Small intestine (tissue), 7 donors: Measurements from ENCODE around the gene TICAM2. TPM values are rescaled to one million over a fixed set of nuclear protein-coding genes. Genes with fewer than 3 reads are reported as not detected.

ENCODE experiments used
- DNase-seq, 2 donors: peaks; one replicate each; pipeline versions ENCODE4 v3.0.0 to v3.0.0-alpha.2; 2013
- FAIRE-seq: peaks from 2 replicates; lab custom pipeline; 2012; peaks lifted over from hg19 to GRCh38; lab: Jason Lieb, UNC
- H3K27ac ChIP-seq, 3 donors: one replicate each; pipeline ENCODE4 v1.5.1; 2013; ENCODE audit warnings: low read length in 2 of 3, mild to moderate bottlenecking in 2 of 3, control low read depth in 1 of 3, inconsistent platforms in 1 of 3, low read depth in 1 of 3, moderate library complexity in 1 of 3
- H3K27me3 ChIP-seq, 3 donors: one replicate each; pipeline ENCODE4 v1.6.1; 2013; ENCODE audit warnings: low read length in 3 of 3, inconsistent platforms in 1 of 3; ENCODE audit not compliant: control insufficient read depth in 3 of 3, insufficient read depth in 3 of 3
- H3K36me3 ChIP-seq, 3 donors: one replicate each; pipeline ENCODE4 v1.6.1; 2013; ENCODE audit warnings: low read length in 3 of 3, inconsistent platforms in 1 of 3, low read depth in 1 of 3, mild to moderate bottlenecking in 1 of 3, moderate library complexity in 1 of 3; ENCODE audit not compliant: control insufficient read depth in 3 of 3, insufficient read depth in 2 of 3
- H3K4me1 ChIP-seq, 3 donors: one replicate each; pipeline ENCODE4 v1.6.1; 2013; ENCODE audit warnings: low read length in 2 of 3, inconsistent platforms in 1 of 3, low read depth in 1 of 3, mild to moderate bottlenecking in 1 of 3, moderate library complexity in 1 of 3; ENCODE audit not compliant: control insufficient read depth in 3 of 3, insufficient read depth in 2 of 3
- H3K4me3 ChIP-seq, 3 donors: one replicate each; pipeline ENCODE4 v1.5.1; 2013; ENCODE audit warnings: low read length in 3 of 3, control low read depth in 1 of 3, inconsistent platforms in 1 of 3, low read depth in 1 of 3, mild to moderate bottlenecking in 1 of 3, moderate library complexity in 1 of 3
- H3K9me3 ChIP-seq, 2 donors: one replicate each; pipeline ENCODE4 v1.6.1; 2013; ENCODE audit warnings: low read depth in 1 of 2, low read length in 1 of 2; ENCODE audit not compliant: control insufficient read depth in 2 of 2, insufficient read depth in 1 of 2
- WGBS, 3 donors: extraction: QIAGEN DNeasy Blood & Tissue Kit; methylation state at CpG; one replicate each; pipeline ENCODE4 v1.1.7; 2013; 5-methylcytosine and 5-hydroxymethylcytosine counted together
- polyA plus RNA-seq, 4 donors: library from polyadenylated mRNA; stranded (reverse) in 3 of 4; unstranded in 1 of 4; fragments of 200-250 nt in 3 of 4; fragments of 120-200 nt in 1 of 4; gene quantifications; one replicate each; pipeline versions ENCODE4 v1.2.1 to v1.2.3, GENCODE V29; 2013
- donor health status: healthy with polysubstance abuse.
- donor health status: control.
- donor health status: control.
- donor health status: Bipolar disorder and iron deficiency.
- donor health status: healthy.

TICAM2 gene
- polyA plus RNA-seq, 4 donors: 0.27 to 2.2 (median 1.5) TPM

DNA sequence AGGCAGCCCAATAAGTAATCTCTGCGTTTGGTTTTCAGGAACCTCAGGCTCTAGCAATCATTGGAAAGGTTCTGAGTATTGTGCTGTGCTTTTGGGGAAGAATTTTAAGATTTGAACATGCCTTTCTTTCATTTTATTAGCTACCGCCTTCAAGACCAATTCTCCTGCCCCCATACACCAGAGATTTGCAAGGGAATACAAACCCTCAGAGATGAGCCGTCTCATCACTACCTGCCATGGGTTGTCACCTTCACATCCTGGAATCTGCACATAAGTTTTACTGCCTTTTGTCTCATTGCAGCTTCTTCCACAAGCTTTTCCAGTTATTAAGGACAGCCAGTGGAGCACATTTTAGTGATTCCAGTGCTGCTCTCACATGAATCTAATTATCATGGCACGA, 35.2 kb upstream of the TICAM2 start:
- peaks cover 0 to 3% (median 2%) of the 10 kb centered on the region in 3 donors for H3K4me1 ChIP-seq
- 76 to 84% (median 81%) methylated on average over 4 of the region's 4 CpGs for WGBS, 3 donors
- no peak overlapping the region for H3K4me3 ChIP-seq
- H3K27ac ChIP-seq: no peak overlapping the region
- H3K27me3 ChIP-seq: peaks cover 0 to 4% (median 0%) of the 10 kb centered on the region in 3 donors
- H3K36me3 ChIP-seq: no peaks in the 10 kb centered on the region
- DNase-seq: no peak
- FAIRE-seq: no peak
- no peaks in the 10 kb centered on the region for H3K9me3 ChIP-seq

DNA sequence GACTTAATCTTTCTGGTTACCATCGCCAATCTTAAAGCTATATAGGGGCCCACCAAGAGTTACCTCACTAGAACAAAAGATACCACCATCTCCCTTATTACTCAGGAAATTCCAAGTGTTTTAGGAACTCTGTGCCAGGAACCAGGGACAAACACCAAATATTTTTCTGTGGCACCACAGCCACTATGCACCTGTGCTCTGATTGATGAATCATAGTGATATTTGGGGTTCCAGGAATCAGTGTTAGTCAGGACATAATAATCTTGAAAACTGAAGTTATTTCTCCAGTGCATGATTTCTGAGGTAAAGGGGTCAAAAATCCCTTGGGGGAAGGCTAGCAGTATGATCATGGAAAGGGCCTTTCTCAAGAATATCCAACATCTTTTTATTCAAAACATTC, 33.7 kb upstream of the TICAM2 start:
- FAIRE-seq (no peak), DNase-seq (no peak)
- H3K36me3 ChIP-seq: no peaks in the 10 kb centered on the region
- no peak overlapping the region for H3K4me3 ChIP-seq
- peaks cover 0 to 3% (median 2%) of the 10 kb centered on the region in 3 donors for H3K4me1 ChIP-seq
- no peaks in the 10 kb centered on the region for H3K9me3 ChIP-seq
- H3K27me3 ChIP-seq: peaks cover 0 to 4% (median 0%) of the 10 kb centered on the region in 3 donors
- 50 to 65% (median 52%) methylated on average over 1 of the region's 1 CpG for WGBS, 3 donors
- no peak overlapping the region for H3K27ac ChIP-seq

- WGBS, 3 donors: 0 to 5% (median 1%) methylated on average over 8 of the region's 8 CpGs
- H3K9me3 ChIP-seq: no peaks in the 10 kb centered on the region
- H3K4me3 ChIP-seq: peak overlapping the region in 2 of 3 donors; percentile 34 to 39
- peak overlapping the region in 2 of 3 donors; percentile 83 to 85 for H3K27ac ChIP-seq
- no peaks in the 10 kb centered on the region for H3K27me3 ChIP-seq
- H3K36me3 ChIP-seq: no peaks in the 10 kb centered on the region
- peak; percentile 98 for FAIRE-seq
- H3K4me1 ChIP-seq: peaks cover 0 to 3% (median 2%) of the 10 kb centered on the region in 3 donors
- peak; percentile 92 to 93 for DNase-seq
Measured at GRCh38 chr5:115634343-115635132, 32.3 kb upstream of the TICAM2 start.

DNA sequence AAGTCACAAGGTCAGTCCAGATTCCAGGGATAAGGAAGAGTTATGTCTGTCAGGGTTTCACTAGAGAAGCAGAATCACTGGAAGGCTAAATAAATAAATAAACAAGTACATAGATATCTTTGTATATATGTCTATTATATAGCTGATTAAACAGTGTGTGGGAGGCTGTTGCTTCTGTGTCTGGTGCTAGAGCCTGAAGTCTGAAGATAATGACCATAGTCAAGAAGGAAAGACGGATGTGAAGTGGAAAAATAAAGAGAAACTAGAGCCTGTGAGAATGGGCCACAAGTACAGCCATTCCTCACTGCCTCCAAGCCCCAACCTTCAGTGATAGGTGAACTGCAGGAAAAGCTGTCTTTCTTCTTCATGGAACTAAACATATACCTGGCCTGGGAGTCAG, 27.6 kb upstream of the TICAM2 start:
- peaks cover 0 to 3% (median 2%) of the 10 kb centered on the region in 3 donors for H3K4me1 ChIP-seq
- no peak overlapping the region for H3K4me3 ChIP-seq
- H3K9me3 ChIP-seq: no peaks in the 10 kb centered on the region
- DNase-seq: no peak
- no peaks in the 10 kb centered on the region for H3K27me3 ChIP-seq
- H3K27ac ChIP-seq: no peak overlapping the region
- FAIRE-seq: no peak
- H3K36me3 ChIP-seq: no peaks in the 10 kb centered on the region
- 89 to 100% (median 94%) methylated on average over 1 of the region's 1 CpG for WGBS, 3 donors

GRCh38 chr5:115627295-115627865, 25.1 kb upstream of the TICAM2 start:
- no peak overlapping the region for H3K27ac ChIP-seq
- H3K9me3 ChIP-seq: no peaks in the 10 kb centered on the region
- H3K4me1 ChIP-seq: peaks cover 1 to 17% (median 13%) of the 10 kb centered on the region in 3 donors
- H3K36me3 ChIP-seq: no peaks in the 10 kb centered on the region
- 85 to 93% (median 90%) methylated on average over 5 of the region's 5 CpGs for WGBS, 3 donors
- H3K27me3 ChIP-seq: no peaks in the 10 kb centered on the region
- H3K4me3 ChIP-seq: no peak overlapping the region
- no peak for DNase-seq
- FAIRE-seq: no peak

DNA sequence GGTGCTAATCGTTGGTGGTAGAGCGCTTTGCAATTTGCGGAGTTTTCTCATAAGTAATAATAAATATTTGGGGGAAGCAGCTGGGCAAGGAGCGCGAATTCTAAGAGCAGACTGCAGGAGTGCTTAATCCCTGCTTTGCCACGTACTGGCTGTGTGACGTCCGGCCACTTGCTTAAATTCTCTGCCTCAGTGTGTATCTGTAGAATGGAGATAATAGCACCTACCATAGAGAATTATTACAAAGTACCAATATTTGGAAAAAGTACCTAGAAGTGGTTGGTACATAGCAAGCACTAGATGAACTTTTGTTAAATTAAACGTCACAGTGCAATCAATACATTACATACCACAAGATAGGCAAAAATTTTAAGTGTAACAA, 24.2 kb upstream of the TICAM2 start:
- DNase-seq: no peak
- no peaks in the 10 kb centered on the region for H3K27me3 ChIP-seq
- no peaks in the 10 kb centered on the region for H3K36me3 ChIP-seq
- H3K4me1 ChIP-seq: peaks cover 2 to 20% (median 17%) of the 10 kb centered on the region in 3 donors
- no peak for FAIRE-seq
- H3K27ac ChIP-seq: peak overlapping the region; percentile 70 to 98 (median 97)
- no peaks in the 10 kb centered on the region for H3K9me3 ChIP-seq
- WGBS, 3 donors: 0 to 1% (median 0%) methylated on average over 9 of the region's 9 CpGs
- peak overlapping the region; percentile 17 to 89 (median 55) for H3K4me3 ChIP-seq

- Histone ChIP-seq H3K9me3 (no peaks in the 10 kb centered on the region), H3K4me1 (peaks cover 2 to 20% (median 17%) of the 10 kb centered on the region in 3 donors), H3K27me3 (no peaks in the 10 kb centered on the region), H3K27ac (peak within 1 kb of the TSS; percentile 96 to 98 (median 97)), H3K4me3 (peak within 1 kb of the TSS; percentile 78 to 92 (median 89)), H3K36me3 (no peaks in the 10 kb centered on the region)
- WGBS, 3 donors: 0% methylated on average over 73 to 77 of the region's 77 CpGs
- DNase-seq (peak; percentile 99), FAIRE-seq (no peak)
Measured at GRCh38 chr5:115625579-115626444, 23.5 kb upstream of the TICAM2 start, which contains the start of gene TMED7. TMED7 (minus strand) TSS chr5:115626036; CDS start chr5:115625792, 244 bp downstream.

- H3K36me3 ChIP-seq: peaks cover 0 to under 1% (median 0%) of the 10 kb centered on the region in 3 donors
- peak overlapping the region; percentile 78 to 92 (median 89) for H3K4me3 ChIP-seq
- peak overlapping the region; percentile 54 to 98 (median 96) for H3K27ac ChIP-seq
- FAIRE-seq (no peak), DNase-seq (peak in 1 of 2 donors; percentile 20)
- H3K27me3 ChIP-seq: no peaks in the 10 kb centered on the region
- 9 to 24% (median 13%) methylated on average over 3 of the region's 3 CpGs for WGBS, 3 donors
- peaks cover 2 to 20% (median 17%) of the 10 kb centered on the region in 3 donors for H3K4me1 ChIP-seq
- no peaks in the 10 kb centered on the region for H3K9me3 ChIP-seq
Measured at GRCh38 chr5:115624994-115625393, 22.7 kb upstream of the TICAM2 start.
